K562 (cell line): ENCODE results near the gene SLC26A2. TPM values are rescaled to one million over a fixed set of nuclear protein-coding genes. Genes with fewer than 3 reads are reported as not detected.
A peak's percentile ranks its signal among the peaks of the same experiment; 100 is the strongest.

Source experiments
- BCOR ChIP-seq: fragments of 450-650 bp; IDR thresholded peaks from 2 replicates; pipeline ENCODE4 v1.6.1; 2016
- CHD4 ChIP-seq: fragments of 200-600 bp; sonication (generic); IDR thresholded peaks from 3 replicates; pipeline ENCODE4 v1.6.1; 2012; ENCODE audit warnings: low read depth, mild to moderate bottlenecking, mixed read lengths, low read length, inconsistent platforms; ENCODE audit not compliant: insufficient read depth, insufficient replicate concordance, poor library complexity, severe bottlenecking
- DPF2 ChIP-seq: fragments of 450-650 bp; IDR thresholded peaks from 2 replicates; pipeline ENCODE4 v1.6.1; 2016
- E2F3 ChIP-seq: fragments of 250-450 bp; sonication (Bioruptor Pico); IDR thresholded peaks from 2 replicates; pipeline ENCODE4 v1.4.0; 2020; ENCODE audit warnings: mild to moderate bottlenecking
- ETS2 ChIP-seq: IDR thresholded peaks from 2 replicates; pipeline ENCODE4 v1.6.1; 2016; ENCODE audit warnings: borderline replicate concordance, missing genetic modification characterization, mild to moderate bottlenecking, moderate library complexity, missing compliant biosample characterization; ENCODE audit not compliant: poor library complexity, severe bottlenecking
- ETV1 ChIP-seq: fragments of 450-650 bp; conservative IDR thresholded peaks from 2 replicates; pipeline ENCODE4 v1.6.1; 2016; ENCODE audit warnings: missing genetic modification characterization, control low read depth, low read depth, missing compliant biosample characterization
- ETV5 ChIP-seq: sonication (generic); formaldehyde crosslinking; IDR thresholded peaks from 2 replicates; pipeline ENCODE4 v1.4.0; 2020; ENCODE audit warnings: low read depth, mild to moderate bottlenecking, missing genetic modification reagents
- GATA2 ChIP-seq: sonication (generic); formaldehyde crosslinking; IDR thresholded peaks from 2 replicates; pipeline ENCODE4 v1.4.0; 2020; ENCODE audit warnings: mild to moderate bottlenecking, missing genetic modification reagents
- PHTF2 ChIP-seq: fragments of 250-450 bp; sonication (Bioruptor Pico); IDR thresholded peaks from 2 replicates; pipeline ENCODE4 v1.5.0; 2021; ENCODE audit warnings: mild to moderate bottlenecking
- SMAD2 ChIP-seq: fragments of 150-350 bp; IDR thresholded peaks from 2 replicates; pipeline ENCODE4 v1.6.1; 2014; ENCODE audit warnings: low read depth, mild to moderate bottlenecking, low read length
- SMARCA5 ChIP-seq: fragments of 450-650 bp; IDR thresholded peaks from 2 replicates; pipeline ENCODE4 v1.6.1; 2016
- SREBF2 ChIP-seq: sonication (generic); formaldehyde crosslinking; IDR thresholded peaks from 2 replicates; pipeline ENCODE4 v1.4.0; 2020; ENCODE audit warnings: mild to moderate bottlenecking, missing genetic modification reagents
- ZC3H8 ChIP-seq: fragments of 450-650 bp; IDR thresholded peaks from 2 replicates; pipeline ENCODE4 v1.6.1; 2017
- ZNF197 ChIP-seq: fragments of 200-800 bp; sonication (Bioruptor generic); IDR thresholded peaks from 2 replicates; pipeline ENCODE4 v1.6.1; 2016; ENCODE audit warnings: low read depth, missing genetic modification characterization, missing compliant biosample characterization
- ZNF217 ChIP-seq: sonication (generic); formaldehyde crosslinking; IDR thresholded peaks from 2 replicates; pipeline ENCODE4 v1.8.0; 2022; ENCODE audit warnings: mild to moderate bottlenecking, missing genetic modification reagents
- ZNF263 ChIP-seq: sonication (generic); formaldehyde crosslinking; IDR thresholded peaks from 2 replicates; pipeline ENCODE4 v1.8.0; 2022; ENCODE audit warnings: mild to moderate bottlenecking, missing genetic modification reagents, borderline replicate concordance
- ZNF316 ChIP-seq: fragments of 450-650 bp; IDR thresholded peaks from 2 replicates; pipeline ENCODE4 v1.6.1; 2016
- ZNF445 ChIP-seq: fragments of 250-450 bp; sonication (Bioruptor Pico); IDR thresholded peaks from 2 replicates; pipeline ENCODE4 v1.4.0; 2020; ENCODE audit warnings: low read depth, mild to moderate bottlenecking, moderate library complexity
- ZNF449 ChIP-seq: fragments of 250-450 bp; sonication (Bioruptor Pico); IDR thresholded peaks from 2 replicates; pipeline ENCODE4 v1.8.0; 2022; ENCODE audit warnings: moderate library complexity, mild to moderate bottlenecking, inconsistent platforms
- ZNF592 ChIP-seq: fragments of 450-650 bp; IDR thresholded peaks from 2 replicates; pipeline ENCODE4 v1.6.1; 2017; ENCODE audit warnings: antibody characterized with exemption, mild to moderate bottlenecking
- polyA plus RNA-seq, 8 experiments: library from polyadenylated mRNA; depleted of rRNA in 4 of 8; stranded (reverse) in 5 of 8; unstranded in 3 of 8; fragments of >200 nt; fragmentation: Nextera tagmentation in 2 of 8; fragmentation: Illumina TruSeq in 1 of 8; extraction: Ambion mirVana in 2 of 8; extraction: Trizol in 1 of 8; gene quantifications; 2 replicates each; pipeline versions ENCODE4 v1.2.1 to v1.2.3, GENCODE V29; 2011 to 2014; ENCODE audit warnings: inconsistent platforms in 1 of 8, missing spikeins in 1 of 8
- total RNA-seq, 7 experiments: library from RNA; depleted of rRNA in 6 of 7; stranded (reverse); fragments of >200 nt in 6 of 7; fragmentation: Illumina TruSeq in 2 of 7; extraction: Trizol in 2 of 7; gene quantifications; 2 replicates each; pipeline versions ENCODE4 v1.2.1 to v1.2.3, GENCODE V29; 2011 to 2021; ENCODE audit warnings: low replicate concordance in 1 of 7
- TF ChIP-seq, protein P1 (sequence below): fragments of 450-650 bp; IDR thresholded peaks from 2 replicates; pipeline ENCODE4 v1.6.1; 2016
- TF ChIP-seq, protein P2 (sequence below): fragments of 250-450 bp; sonication (Bioruptor Pico); IDR thresholded peaks from 2 replicates; pipeline ENCODE4 v1.8.0; 2021; ENCODE audit warnings: borderline replicate concordance, mild to moderate bottlenecking, moderate library complexity; ENCODE audit not compliant: poor library complexity, severe bottlenecking

Gene SLC26A2
- total and polyA plus RNA-seq, 9 of the 15 experiments (the other 6 are each of a cell fraction or from before 2014, with no cell fraction given): 1.1 to 6.3 (median 3.6) TPM

- TF ChIP-seq, protein P1, sequence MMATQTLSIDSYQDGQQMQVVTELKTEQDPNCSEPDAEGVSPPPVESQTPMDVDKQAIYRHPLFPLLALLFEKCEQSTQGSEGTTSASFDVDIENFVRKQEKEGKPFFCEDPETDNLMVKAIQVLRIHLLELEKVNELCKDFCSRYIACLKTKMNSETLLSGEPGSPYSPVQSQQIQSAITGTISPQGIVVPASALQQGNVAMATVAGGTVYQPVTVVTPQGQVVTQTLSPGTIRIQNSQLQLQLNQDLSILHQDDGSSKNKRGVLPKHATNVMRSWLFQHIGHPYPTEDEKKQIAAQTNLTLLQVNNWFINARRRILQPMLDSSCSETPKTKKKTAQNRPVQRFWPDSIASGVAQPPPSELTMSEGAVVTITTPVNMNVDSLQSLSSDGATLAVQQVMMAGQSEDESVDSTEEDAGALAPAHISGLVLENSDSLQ: peak; percentile 97
- TF ChIP-seq SMARCA5: 0 out of 2 replicates have a peak, but pooled peaks have one; percentile 13
- peak; percentile 80 for TF ChIP-seq BCOR
- no peak; the same call in 1 of the 2 replicates for TF ChIP-seq ZNF592
- TF ChIP-seq ZNF263 (CRISPR knock-in tag): no peak
- TF ChIP-seq ZNF197 (CRISPR knock-in tag): no peak
- peak; percentile 77; the same call in 1 of the 2 replicates for TF ChIP-seq DPF2
- 0 out of 2 replicates have a peak, but pooled peaks have one; percentile 35 for TF ChIP-seq ETV5 (CRISPR knock-in tag)
- no peak for TF ChIP-seq ZNF217 (CRISPR knock-in tag)
- peak; percentile 76 for TF ChIP-seq CHD4
- no peak for TF ChIP-seq SREBF2 (CRISPR knock-in tag)
- no peak for TF ChIP-seq ETS2 (tag)
- TF ChIP-seq GATA2: peak; percentile 44; the same call in 1 of the 2 replicates
- no peak for TF ChIP-seq PHTF2 (CRISPR knock-in tag)
- no peak for TF ChIP-seq ZC3H8
- TF ChIP-seq ZNF316: peak; percentile 91
- TF ChIP-seq ZNF449 (CRISPR knock-in tag): no peak
- TF ChIP-seq ZNF445 (CRISPR knock-in tag): no peak
- no peak for TF ChIP-seq SMAD2
- TF ChIP-seq, protein P2, sequence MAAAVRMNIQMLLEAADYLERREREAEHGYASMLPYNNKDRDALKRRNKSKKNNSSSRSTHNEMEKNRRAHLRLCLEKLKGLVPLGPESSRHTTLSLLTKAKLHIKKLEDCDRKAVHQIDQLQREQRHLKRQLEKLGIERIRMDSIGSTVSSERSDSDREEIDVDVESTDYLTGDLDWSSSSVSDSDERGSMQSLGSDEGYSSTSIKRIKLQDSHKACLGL (CRISPR knock-in tag): no peak
- TF ChIP-seq ETV1 (tag): no peak
- TF ChIP-seq E2F3: no peak
Observed at GRCh38 chr5:149930749-149931574, 29.6 kb upstream of the SLC26A2 start (continued).
